Neutrophil (primary cell): ENCODE data around the gene TCF15.
"Not testable (repeated sequence)": the region's sequence is repeated elsewhere in the genome, so short reads cannot be mapped to it uniquely, and the experiment has no call there.

ENCODE experiments used
- H3K27ac ChIP-seq: fragments of 200-600 bp; sonication (generic); 2 replicates; pipeline ENCODE4 v1.5.1; 2016; ENCODE audit warnings: mild to moderate bottlenecking, moderate library complexity
- H3K27me3 ChIP-seq: fragments of 200-600 bp; sonication (generic); 2 replicates; pipeline ENCODE4 v1.6.0; 2016; ENCODE audit warnings: mild to moderate bottlenecking
- H3K36me3 ChIP-seq: fragments of 200-600 bp; sonication (generic); 2 replicates; pipeline ENCODE4 v1.5.1; 2017
- H3K4me1 ChIP-seq, 2 experiments: fragments of 200-600 bp in 1 of 2; sonication (generic) in 1 of 2; 1 replicate in 1 of 2; 2 replicates in 1 of 2; pipeline versions ENCODE4 v1.5.1 to v1.6.1; 2013 to 2016; ENCODE audit warnings: low read depth in 1 of 2, low read length in 1 of 2, mild to moderate bottlenecking in 1 of 2, moderate library complexity in 1 of 2; ENCODE audit not compliant: control insufficient read depth in 1 of 2, insufficient read depth in 1 of 2
- H3K4me3 ChIP-seq, 2 experiments: fragments of 200-600 bp in 1 of 2; sonication (generic) in 1 of 2; 1 replicate in 1 of 2; 2 replicates in 1 of 2; pipeline ENCODE4 v1.5.1; 2013 to 2016; ENCODE audit warnings: low read depth in 1 of 2, low read length in 1 of 2, mild to moderate bottlenecking in 1 of 2, moderate library complexity in 1 of 2
- H3K9me3 ChIP-seq: fragments of 200-600 bp; sonication (generic); 2 replicates; pipeline ENCODE4 v1.5.1; 2016
- TF ChIP-seq, protein P1 (sequence below): fragments of 200-600 bp; sonication (generic); IDR thresholded peaks from 2 replicates; pipeline ENCODE4 v1.5.1; 2016; ENCODE audit warnings: antibody characterized with exemption

Gene TCF15

GRCh38 chr20:588932-589672, 21.0 kb downstream of the TCF15 start:
- Histone ChIP-seq H3K27me3 (no peaks in the 10 kb centered on the region), H3K36me3 (no peaks in the 10 kb centered on the region), H3K4me3 (no peak overlapping the region), H3K27ac (no peak overlapping the region), H3K4me1 (no peaks in the 10 kb centered on the region), H3K9me3 (no peaks in the 10 kb centered on the region)
- TF ChIP-seq, protein P1, sequence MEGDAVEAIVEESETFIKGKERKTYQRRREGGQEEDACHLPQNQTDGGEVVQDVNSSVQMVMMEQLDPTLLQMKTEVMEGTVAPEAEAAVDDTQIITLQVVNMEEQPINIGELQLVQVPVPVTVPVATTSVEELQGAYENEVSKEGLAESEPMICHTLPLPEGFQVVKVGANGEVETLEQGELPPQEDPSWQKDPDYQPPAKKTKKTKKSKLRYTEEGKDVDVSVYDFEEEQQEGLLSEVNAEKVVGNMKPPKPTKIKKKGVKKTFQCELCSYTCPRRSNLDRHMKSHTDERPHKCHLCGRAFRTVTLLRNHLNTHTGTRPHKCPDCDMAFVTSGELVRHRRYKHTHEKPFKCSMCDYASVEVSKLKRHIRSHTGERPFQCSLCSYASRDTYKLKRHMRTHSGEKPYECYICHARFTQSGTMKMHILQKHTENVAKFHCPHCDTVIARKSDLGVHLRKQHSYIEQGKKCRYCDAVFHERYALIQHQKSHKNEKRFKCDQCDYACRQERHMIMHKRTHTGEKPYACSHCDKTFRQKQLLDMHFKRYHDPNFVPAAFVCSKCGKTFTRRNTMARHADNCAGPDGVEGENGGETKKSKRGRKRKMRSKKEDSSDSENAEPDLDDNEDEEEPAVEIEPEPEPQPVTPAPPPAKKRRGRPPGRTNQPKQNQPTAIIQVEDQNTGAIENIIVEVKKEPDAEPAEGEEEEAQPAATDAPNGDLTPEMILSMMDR: no peak

GRCh38 chr20:588476-588875, 21.6 kb downstream of the TCF15 start:
- Histone ChIP-seq H3K9me3 (no peaks in the 10 kb centered on the region), H3K4me3 (no peak overlapping the region), H3K27ac (no peak overlapping the region), H3K27me3 (no peaks in the 10 kb centered on the region), H3K4me1 (no peaks in the 10 kb centered on the region), H3K36me3 (no peaks in the 10 kb centered on the region)
- TF ChIP-seq, protein P1: no peak

- TF ChIP-seq, protein P1: no peak
- Histone ChIP-seq H3K9me3 (no peaks in the 10 kb centered on the region), H3K4me3 (no peak overlapping the region), H3K4me1 (no peaks in the 10 kb centered on the region), H3K27me3 (peaks cover 19% of the 10 kb centered on the region), H3K27ac (no peak overlapping the region), H3K36me3 (no peaks in the 10 kb centered on the region)
Observed at GRCh38 chr20:584971-585301, 25.2 kb downstream of the TCF15 start.

DNA sequence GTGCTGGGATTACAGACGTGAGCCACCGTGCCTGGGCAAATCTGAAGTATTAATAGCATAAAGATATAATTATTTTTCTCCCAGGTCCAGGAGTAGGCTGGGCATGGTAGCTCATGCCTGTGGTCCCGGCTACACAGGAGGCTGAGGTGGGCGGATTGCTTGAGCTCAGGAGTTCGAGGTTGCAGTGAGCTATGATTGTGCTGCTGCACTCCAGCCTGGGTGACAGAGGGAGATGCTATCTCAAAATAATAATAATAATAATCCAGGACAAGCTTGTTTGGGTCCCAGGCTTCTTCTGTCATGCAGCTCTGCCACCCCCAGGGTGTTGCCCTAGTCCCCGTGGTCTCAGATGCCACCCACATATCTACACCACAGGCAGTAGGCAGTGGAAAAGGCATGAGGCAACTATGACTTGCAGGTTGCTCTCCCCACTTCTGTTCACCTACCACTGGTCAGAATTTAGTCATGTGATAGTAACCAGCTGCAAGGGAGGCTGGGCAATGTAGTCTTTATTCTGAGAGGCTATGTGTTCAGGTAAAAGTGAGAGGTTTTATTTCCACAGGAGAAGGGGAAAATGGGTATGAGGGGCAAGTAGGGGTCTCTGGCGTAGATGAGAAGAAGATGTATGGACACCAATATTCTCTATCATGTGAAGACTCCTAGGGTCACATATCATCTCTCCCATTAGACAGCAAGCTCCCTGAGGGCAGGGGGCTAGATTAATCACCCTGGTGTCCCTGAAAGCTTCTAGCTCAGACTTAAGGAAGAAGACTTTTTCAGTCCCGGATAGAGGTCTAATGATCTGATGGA, 25.7 kb downstream of the TCF15 start:
- no peaks in the 10 kb centered on the region for H3K36me3 ChIP-seq
- peaks cover 21% of the 10 kb centered on the region for H3K27me3 ChIP-seq
- no peaks in the 10 kb centered on the region for H3K9me3 ChIP-seq
- H3K27ac ChIP-seq: no peak overlapping the region
- TF ChIP-seq, protein P1: no peak
- no peaks in the 10 kb centered on the region for H3K4me1 ChIP-seq
- no peak overlapping the region for H3K4me3 ChIP-seq

DNA sequence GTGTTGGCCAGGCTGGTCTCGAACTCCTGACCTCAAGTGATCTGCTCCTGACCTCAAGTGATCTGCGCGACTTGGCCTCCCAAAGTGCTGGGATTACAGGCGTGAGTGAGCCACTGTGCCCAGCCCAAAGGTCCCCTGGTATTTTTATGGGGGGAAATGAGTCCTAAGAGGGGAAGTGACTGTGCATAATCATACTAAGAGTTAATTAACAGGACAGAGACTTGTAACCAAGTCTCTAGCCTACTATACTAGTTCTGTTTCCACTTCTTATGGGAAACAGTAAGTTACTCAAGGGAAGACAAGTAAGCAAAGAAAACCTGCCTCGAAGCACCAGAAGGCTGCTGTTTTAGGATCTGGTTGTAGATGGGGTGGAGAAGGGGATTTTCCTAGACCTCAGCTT, 27.9 kb downstream of the TCF15 start:
- no peak overlapping the region for H3K27ac ChIP-seq
- H3K4me3 ChIP-seq: no peak overlapping the region
- H3K9me3 ChIP-seq: no peaks in the 10 kb centered on the region
- H3K4me1 ChIP-seq: no peaks in the 10 kb centered on the region
- TF ChIP-seq, protein P1: no peak
- peaks cover 25% of the 10 kb centered on the region for H3K27me3 ChIP-seq
- H3K36me3 ChIP-seq: no peaks in the 10 kb centered on the region

GRCh38 chr20:578940-579690, 31.0 kb downstream of the TCF15 start:
- peaks cover 53% of the 10 kb centered on the region for H3K27me3 ChIP-seq
- not testable (repeated sequence) for H3K4me3 ChIP-seq, H3K4me1 ChIP-seq, H3K36me3 ChIP-seq, H3K9me3 ChIP-seq, H3K27ac ChIP-seq
